ENCODE data around the gene RNU6-1.

RNU6-1 gene

GRCh38 chr15:67832897-67833709, 6.7 kb downstream of the RNU6-1 start:
- DNase-seq: no peak

DNA sequence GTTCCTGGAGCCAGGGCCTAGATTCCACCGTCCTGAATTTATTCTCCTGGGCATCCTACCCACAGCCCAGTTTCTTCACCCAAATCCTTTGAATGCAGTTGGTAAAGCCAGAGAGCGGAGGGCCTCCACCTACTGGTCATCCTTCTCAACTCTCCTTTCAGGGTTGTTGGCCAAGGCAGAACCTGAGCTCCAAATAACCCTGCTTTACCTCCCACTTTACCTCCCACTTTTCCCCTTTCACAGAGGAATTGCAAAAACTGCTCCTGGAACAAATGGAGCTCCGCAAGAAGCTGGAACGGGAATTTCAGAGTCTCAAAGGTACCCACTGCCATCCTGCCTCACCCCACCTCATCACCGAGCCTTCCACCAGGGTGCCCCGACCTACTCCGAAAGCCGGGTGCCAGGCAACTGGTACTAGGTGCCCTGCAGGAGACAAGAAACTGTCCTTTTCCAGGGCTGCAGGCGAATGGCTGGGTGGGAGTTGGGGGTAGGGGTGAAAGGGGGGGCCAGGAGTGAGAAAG, 7.8 kb downstream of the RNU6-1 start:
- DNase-seq: no peak

DNA sequence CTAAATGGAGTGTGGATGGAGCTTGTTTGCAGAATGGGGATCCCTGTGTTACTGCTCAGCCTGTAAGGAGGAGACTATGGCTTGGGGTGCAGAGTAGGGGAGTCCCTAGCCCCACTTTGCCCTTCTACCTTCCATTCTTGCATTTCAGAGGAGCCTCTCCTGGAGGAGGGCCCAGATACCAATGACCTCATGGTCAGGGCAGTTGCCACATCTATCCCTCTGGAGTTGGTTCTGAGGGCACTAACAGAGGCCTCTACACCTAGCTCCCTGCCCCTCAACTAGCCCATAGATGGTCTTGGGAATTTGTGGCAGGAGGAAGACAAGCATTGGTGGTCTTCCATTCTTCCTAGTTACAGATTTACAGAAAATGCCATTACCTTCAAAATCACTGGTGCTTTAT, 8.5 kb downstream of the RNU6-1 start:
- no peak for DNase-seq

GRCh38 chr15:67829647-67830504, 10.0 kb downstream of the RNU6-1 start:
- no peak for DNase-seq

DNA sequence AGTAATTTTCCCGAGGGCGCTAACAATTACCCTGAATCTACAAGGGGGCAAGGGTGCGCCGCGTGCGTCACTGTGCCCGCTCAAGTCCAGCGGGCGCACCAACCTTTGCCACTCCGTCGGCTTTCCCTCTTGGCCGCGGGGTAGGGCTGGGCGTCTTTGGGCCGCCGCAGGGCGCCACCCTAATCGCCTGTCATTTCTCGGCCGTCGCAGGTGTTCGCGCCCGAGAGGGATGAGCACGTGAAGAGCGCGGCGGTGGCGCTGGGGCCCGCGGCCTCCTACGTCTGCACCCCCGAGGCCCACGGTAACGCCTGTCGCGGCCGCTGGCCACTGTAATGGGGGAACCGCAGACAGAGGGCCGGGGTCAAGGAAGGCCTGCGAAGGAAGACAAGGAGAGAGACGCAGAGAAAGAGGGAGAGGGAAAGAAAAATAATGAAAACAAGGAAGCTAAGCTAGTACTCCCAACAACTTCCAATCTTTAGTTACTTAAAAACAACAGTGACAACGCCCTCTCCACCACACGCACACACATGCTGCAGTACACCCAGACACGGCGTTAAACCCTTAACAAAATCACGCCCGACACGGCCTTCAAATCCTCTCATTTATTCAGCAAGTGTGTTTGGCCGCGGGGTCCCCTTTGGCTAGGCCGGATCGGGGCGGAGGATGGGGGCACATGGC, 10.7 kb downstream of the RNU6-1 start:
- no peak for DNase-seq

DNA sequence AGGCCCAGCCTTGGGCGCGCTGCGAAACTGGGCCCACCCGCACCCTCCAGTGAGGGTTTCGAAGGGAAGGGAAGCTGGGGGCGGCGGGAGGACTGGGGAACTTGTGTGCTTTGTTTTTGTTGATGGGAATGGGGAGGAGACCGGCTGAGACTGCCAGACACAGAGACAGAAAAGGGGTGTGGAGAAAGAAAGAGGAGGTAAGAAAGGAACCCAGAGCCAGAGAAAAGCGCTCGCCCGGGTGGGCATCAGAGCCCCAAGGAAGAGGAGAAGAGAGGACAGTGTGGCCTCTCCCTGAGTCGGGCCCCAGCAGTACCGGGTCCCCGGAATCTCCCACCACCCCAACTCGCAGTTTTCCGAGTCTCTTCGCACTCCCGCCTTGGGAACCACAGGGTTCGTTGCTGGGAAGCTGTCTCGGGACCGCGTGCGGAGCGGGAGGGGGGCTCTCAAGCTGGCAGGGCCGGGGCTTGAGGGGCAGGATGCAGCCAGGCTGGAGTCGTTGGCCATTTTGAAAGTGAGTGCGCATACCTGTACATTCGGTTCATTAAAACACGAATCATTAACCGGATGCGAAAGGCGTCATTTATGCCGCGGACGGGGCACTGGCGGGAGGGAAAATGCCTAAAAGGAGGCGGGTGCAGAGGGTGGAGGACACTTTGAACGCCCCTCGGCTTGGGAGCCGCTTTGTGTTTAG, 11.4 kb downstream of the RNU6-1 start:
- DNase-seq: no peak

DNA sequence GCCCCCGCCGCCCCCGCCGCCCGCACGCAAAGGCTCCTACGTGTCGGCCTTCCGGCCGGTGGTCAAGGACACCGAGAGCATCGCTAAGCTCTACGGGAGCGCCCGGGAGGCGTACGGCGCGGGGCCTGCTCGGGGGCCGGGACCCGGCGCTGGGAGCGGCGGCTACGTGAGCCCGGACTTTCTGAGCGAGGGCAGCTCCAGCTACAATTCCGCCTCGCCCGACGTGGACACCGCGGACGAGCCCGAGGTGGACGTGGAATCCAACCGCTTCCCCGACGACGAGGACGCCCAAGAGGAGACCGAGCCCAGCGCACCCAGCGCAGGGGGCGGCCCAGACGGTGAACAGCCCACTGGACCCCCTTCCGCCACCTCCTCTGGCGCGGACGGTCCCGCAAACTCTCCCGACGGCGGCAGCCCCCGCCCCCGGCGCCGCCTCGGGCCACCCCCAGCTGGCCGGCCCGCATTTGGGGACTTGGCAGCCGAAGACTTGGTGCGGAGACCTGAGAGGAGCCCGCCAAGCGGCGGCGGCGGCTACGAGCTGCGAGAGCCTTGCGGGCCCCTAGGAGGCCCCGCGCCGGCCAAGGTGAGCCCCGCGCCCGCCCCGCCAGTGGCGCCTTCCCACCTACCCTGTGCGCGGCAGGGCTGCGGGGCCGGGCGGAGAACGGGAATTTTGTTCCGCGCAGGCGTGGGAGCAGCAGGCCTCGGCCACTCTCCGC, 12.1 kb downstream of the RNU6-1 start:
- DNase-seq: no peak

DNA sequence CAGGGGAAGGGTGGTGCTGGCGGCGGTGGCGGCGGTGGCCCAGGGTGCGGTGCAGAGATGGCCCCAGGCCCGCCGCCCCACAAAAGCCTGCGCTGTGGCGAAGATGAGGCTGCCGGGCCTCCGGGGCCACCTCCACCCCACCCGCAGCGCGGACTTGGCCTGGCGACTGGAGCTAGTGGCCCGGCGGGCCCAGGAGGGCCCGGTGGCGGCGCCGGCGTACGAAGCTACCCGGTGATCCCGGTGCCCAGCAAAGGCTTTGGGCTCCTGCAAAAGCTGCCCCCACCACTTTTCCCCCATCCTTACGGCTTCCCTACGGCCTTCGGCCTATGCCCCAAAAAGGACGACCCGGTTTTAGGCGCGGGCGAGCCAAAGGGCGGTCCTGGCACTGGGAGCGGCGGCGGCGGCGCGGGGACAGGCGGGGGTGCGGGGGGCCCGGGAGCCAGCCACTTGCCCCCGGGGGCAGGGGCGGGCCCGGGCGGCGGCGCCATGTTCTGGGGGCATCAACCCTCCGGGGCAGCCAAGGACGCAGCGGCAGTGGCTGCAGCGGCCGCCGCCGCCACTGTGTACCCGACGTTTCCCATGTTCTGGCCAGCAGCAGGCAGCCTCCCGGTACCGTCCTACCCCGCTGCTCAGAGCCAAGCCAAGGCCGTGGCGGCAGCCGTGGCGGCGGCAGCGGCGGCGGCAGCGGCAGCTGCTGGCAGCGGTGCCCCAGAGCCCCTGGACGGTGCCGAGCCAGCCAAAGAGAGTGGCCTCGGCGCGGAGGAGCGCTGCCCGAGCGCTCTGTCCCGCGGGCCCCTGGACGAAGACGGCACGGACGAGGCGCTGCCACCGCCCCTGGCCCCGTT, 12.9 kb downstream of the RNU6-1 start:
- no peak for DNase-seq

GRCh38 chr15:67825881-67826716, 13.7 kb downstream of the RNU6-1 start:
- no peak for DNase-seq

DNA sequence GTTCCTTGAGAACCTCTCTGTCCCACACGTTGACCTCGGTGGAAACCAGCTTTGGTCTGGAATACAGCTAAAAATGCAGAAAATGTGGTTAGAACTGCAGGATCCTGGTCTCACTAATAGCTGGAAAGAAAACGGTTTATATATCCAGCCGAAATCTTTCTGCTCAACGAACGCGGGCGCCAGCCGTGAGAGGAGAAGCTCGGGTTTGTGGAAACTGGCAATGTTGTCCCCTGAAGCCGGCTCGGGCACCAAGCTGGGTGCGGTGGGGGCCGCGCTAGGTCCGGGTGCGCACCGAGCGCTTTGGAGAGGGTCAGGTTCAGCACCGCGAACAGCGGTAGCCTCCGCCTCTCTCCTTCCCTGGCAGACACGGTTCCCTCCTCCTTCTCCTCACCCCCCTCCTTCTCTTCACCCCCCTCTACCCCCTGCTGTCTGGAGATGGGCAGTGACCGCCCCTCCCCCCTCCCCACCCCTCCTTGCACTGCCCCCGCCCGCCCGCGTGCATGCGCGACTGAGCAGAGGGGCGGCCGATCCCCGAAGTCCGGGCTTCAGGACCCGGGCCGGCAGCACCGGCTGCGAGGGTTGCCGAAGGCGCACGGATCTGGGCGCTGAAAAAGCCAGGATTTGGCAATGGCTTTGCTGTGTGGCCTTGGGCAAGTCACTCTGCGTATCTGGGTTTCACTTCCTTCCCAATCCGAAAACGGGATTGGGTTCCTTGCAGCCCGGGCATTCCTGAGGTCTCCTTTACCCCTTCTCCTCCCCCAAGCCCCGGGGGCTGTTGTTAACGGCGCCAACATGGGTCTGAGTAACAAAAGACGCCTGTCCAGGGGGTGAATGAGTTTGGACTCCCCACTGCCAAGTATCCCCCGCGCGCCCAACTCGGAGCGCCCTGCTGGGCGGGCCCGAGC, 14.6 kb downstream of the RNU6-1 start, which contains the start of gene SKOR1:
TSS of gene SKOR1 (plus strand) at position 534 of the 905 bp plus-strand sequence. CDS start at position 628, 94 bp downstream.
- no peak for DNase-seq

GRCh38 chr15:67824197-67824968, 15.5 kb downstream of the RNU6-1 start:
- no peak for DNase-seq

GRCh38 chr15:67823314-67824196, 16.3 kb downstream of the RNU6-1 start:
- DNase-seq: no peak

GRCh38 chr15:67822537-67823313, 17.1 kb downstream of the RNU6-1 start:
- no peak for DNase-seq

DNA sequence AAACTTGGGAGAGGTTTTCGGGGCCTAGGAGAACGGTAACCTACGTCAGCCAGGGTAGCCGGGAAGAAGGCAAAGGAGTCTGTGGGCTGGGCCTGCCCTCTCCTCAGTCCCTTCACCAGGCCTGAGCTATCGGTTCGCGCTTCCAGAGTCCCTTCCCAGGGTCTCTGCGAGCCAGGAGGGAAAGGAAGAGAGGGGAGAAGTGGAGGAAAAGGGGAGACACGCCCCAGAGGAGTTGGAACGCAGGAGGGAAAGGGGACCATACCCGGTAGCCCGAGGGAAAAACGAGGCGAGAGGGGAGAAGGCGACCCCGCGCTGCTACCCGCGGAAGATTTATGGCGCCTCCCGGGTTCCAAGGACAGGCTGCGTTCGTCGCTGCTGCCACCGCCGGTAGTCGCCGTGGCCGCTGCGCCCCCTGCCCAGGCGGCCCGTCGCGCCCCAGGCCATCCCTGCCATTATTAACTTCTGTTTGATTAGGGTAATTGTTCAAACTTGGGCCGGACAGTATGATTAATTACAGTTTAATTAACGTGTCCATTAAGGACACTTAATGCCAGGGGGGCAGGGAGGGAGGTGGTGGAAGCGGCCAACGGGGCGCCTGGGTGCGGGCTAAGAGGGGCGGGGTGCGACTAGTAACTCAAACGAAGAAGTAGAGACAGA, 17.9 kb downstream of the RNU6-1 start:
- no peak for DNase-seq

- no peak for DNase-seq
Observed at GRCh38 chr15:67820992-67821783, 18.7 kb downstream of the RNU6-1 start.

Measured in bone marrow (tissue), 2 donors.